GM18499 (cell line): ENCODE results near the gene GPR50.

Experiments
- ATAC-seq: cut with Tn5 transposase; IDR thresholded peaks from one replicate; pipeline ENCODE4 v1.9.1; 2021; ENCODE audit warnings: moderate number of reproducible peaks; ENCODE audit not compliant: insufficient read depth, unreplicated experiment

GPR50 gene

DNA sequence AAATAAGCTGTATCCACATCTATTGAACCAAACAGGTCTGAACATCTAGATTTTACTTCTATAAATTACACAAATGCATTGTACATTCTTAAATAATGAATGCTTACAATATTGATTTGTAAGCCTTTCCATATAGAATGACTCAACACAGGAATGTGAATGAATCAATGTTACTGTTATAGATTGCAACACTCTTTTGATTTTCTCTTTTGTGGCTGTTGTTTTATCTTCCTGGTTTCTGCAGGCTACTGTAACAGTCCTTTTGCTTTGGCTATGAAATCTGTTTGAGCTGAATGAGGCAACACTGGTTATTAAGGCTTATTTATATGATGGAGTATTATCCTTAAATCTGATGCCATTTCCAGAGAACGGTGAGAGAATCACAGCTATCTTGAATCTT is 49.5 kb downstream of the GPR50 start:
- ATAC-seq = no peak

DNA sequence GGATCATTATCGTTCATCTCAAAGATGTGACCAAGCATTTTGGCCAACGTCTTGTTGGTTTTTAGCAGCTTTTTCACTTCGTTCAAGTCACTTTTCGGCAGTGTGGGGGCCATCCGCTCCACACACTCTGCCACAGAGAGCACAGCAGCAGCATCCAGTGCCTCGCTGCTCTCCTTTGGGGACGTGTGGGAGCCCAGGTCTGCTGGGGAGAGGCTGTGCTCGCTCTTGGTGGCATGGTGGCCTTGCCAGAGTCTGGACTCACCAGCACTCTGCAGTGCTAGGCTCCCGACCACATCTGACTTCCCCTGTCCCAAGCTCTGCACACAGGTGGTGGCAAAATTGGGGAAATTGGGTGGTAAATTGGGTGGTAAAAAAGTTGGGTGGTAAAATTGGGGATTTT is 50.6 kb downstream of the GPR50 start:
- no peak for ATAC-seq

DNA sequence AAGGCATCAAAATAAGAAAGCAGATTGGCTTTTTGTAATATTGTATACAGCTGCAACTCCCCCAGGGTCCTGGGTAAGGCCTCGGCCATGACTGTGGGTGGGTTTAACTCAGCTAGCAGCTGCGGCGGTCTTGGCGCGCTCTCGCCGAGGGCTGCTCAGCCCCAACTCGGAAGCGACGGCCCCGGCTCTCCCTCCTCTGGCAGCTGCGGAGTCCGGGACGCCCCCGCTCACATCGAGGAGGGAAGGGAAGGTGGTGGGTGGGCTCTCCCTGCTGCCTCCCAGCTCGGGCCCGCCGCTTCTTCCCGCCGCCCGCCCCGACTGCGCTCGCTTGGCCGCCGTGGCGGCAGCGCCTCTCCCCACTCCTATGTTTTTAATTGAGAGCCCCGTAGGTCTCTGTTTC is 51.2 kb downstream of the GPR50 start:
- ATAC-seq = no peak

DNA sequence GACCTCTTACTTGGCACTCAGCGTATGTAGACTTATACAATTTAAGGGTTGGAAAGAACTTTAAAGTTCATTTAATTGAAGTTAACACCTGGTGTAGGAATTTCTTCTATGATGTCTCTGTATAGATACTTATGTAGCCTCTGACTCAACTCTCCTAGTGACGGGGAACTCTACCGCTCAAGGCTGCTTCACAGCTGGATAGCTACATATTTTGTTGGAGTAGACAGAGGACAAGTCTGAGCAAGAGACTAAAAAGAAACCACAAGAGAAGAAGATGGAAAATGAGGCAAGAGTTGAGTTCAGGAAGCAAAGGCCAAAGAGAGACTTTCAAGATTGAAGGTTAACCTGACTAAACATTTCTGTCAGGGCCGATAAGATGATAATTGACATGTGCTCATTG is 52.6 kb downstream of the GPR50 start:
- no peak for ATAC-seq
